HFF-Myc (cell line): ENCODE measurements around the gene EFCAB11.
A peak's percentile ranks its signal among the peaks of the same experiment; 100 is the strongest.

Experiments used
- DNase-seq: peaks from one replicate; pipeline ENCODE4 v3.0.0-alpha.2; 2011; ENCODE audit warnings: low read depth; ENCODE audit errors: extremely low read depth
- H3K4me3 ChIP-seq: replicated peaks from 2 replicates; pipeline ENCODE4 v1.5.1; 2011; ENCODE audit warnings: low read depth, mild to moderate bottlenecking, control low read depth, low read length
- TF ChIP-seq, protein P1 (sequence below): IDR thresholded peaks from 2 replicates; pipeline ENCODE4 v1.5.1; 2012; ENCODE audit warnings: mild to moderate bottlenecking, low read depth, low read length, control low read depth; ENCODE audit errors: missing control alignments

EFCAB11 gene

DNA sequence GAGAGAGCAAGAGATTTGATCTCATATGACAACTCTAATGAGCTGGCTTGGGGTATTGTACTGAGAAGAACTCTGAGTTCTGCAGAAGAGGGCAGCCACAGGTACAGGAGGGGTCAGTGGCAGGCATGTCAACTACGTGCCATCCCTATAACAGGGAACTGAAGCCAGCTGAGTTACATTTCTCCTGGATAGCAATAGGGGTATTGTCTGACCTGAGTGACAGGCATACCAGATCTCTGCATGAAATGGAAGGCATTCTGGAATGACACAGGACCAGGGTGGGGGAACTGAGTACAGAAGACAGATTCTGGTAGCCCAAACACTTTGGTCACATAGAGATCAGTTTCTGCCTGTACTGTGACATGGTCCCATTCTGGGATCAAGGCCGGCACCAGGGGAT, 35.8 kb downstream of the EFCAB11 start:
- no peak for DNase-seq
- TF ChIP-seq, protein P1, sequence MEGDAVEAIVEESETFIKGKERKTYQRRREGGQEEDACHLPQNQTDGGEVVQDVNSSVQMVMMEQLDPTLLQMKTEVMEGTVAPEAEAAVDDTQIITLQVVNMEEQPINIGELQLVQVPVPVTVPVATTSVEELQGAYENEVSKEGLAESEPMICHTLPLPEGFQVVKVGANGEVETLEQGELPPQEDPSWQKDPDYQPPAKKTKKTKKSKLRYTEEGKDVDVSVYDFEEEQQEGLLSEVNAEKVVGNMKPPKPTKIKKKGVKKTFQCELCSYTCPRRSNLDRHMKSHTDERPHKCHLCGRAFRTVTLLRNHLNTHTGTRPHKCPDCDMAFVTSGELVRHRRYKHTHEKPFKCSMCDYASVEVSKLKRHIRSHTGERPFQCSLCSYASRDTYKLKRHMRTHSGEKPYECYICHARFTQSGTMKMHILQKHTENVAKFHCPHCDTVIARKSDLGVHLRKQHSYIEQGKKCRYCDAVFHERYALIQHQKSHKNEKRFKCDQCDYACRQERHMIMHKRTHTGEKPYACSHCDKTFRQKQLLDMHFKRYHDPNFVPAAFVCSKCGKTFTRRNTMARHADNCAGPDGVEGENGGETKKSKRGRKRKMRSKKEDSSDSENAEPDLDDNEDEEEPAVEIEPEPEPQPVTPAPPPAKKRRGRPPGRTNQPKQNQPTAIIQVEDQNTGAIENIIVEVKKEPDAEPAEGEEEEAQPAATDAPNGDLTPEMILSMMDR: no peak

DNA sequence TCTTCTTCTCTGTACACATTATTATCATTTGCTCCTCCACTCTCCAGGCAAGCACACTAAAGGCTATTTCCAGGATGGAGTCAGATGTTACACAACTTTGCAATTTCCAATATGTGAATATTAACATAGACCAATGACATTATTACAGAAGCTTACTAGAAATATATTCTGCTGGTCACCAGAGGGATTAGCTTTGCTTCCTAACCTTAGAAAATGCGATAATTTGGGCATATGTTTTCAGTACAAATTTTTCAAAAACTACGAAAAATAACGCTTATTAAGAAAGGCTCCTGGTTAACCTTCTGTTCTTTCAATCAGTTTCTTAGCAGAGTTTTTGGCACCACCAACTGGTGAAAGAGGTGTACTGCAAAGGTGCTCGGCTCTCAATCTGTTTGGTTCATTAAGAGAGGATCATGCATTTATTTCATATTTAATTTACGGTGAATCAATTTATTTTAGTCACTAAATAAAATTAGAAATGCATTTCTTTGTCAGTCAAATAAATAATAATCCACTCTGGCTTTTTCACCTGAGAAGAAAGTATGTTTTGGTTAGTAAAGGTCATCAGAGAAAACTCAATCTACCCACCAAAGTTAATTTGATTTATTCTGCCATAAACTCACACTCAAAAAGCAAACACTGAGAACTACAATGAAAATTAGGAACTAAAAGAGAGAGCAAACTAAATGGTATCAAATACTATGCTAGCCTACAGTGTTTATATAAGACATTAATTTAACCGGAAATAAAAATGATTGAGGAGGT, 39.2 kb downstream of the EFCAB11 start:
- no peak overlapping the region for H3K4me3 ChIP-seq
- TF ChIP-seq, protein P1: peak; percentile 88
- peak; percentile 43 for DNase-seq

More for the DNA sequence above, 35.8 kb downstream of the EFCAB11 start:
- no peak overlapping the region for H3K4me3 ChIP-seq

DNA sequence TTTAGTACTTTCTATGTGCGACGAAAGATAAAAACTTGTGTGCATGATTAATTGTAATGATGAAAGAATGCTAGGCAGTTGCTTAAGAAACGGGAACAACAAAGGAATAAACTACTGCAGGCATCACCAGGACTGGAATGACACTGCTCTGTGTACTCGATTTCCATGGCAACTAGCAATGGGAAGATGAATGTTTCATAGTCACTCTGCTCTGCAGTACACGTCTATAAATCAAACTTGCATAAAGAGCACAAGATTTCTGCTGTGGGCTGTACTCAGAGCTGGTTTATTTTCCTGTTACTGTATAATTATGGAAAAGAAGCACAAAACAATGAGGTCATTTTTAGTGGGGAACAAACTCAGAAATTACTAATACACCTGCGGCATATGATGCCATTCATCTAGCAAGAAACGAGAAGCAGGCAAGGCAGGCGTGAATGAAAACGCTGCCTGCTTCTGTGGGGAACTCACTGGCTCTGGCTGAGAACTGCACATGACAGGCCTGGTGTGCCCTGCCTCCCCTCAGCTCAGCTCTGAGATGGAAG, 41.8 kb downstream of the EFCAB11 start:
- no peak overlapping the region for H3K4me3 ChIP-seq
- TF ChIP-seq, protein P1: no peak
- peak; percentile 71 for DNase-seq

DNA sequence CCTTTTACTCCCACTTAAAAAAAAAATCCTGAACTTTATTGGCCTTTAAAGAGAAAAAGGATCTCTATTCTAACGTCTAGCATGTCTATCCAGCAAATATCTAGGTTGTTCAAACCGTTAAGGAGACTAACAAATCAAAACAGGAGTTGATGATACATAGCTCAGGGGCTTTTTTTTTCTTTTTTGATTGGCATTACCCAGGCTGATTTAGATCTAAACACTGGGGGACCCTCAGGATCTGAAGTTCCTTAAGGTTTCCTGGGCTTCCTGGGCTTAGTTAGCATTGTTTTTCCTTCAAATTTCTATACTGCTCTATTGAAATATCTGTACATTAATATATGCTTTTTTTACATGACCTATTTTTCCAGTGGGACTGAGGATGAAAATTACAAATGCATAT, 42.3 kb downstream of the EFCAB11 start:
- H3K4me3 ChIP-seq: no peak overlapping the region
- no peak for DNase-seq
- TF ChIP-seq, protein P1: no peak

DNA sequence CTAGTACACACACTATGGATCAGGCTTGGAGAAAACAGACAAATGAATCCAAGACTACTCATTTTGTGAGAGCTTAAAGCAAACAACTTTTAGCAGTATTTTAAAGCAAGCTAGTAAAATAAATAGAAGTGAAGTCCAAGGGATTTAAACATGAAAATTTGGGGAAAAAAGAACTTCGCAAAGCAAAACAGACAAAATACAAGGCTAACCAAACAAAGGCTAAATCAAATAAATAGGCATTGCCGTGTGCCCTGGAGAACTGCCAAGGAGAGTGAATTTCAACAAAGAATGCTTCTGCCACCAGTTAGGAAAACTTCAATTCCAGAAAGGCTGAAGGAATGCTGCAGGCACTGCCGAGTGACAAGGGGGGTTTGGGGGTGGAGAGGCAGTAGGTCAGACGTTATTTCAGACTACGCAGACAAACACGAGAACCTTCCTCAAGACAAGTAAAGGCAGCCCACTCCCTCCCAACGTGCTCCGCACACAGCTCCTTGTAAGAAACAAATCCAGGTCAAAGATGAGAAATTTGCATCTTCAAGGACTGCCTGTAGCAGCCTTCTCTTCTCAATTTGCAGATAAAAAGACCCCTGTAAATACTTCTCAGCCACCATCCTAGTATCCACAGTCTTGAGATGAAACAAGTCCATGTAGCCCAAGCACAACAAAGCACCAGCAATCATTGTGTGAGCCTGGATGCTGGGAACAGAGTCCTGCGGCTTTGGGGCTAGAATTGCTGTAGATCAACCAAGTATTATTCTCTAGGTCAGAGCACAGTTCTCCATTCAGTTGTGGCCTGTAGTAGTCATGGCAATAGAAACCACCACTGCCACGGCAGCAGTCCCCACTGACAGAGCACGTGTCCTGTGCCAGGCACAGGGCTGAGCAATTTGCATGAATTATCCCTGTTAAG, 43.3 kb downstream of the EFCAB11 start:
- H3K4me3 ChIP-seq: no peak overlapping the region
- DNase-seq: peak; percentile 19
- TF ChIP-seq, protein P1: no peak

DNA sequence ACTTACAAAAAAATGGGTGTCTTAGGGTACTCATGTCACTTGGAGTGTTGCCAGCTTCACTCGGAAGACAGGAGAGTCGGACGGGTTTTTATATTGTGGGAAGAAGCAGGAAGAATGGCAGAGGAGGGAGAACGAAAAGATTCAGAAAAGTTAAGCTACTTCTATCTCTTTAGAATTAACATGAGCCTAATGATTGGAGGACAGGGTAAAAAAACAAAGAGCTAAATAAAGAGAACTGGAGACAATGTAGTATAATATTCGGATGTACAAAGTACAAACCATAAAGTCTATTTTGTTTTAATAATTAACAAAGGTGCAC, 43.9 kb downstream of the EFCAB11 start:
- no peak for DNase-seq
- H3K4me3 ChIP-seq: no peak overlapping the region
- TF ChIP-seq, protein P1: no peak
